GM19035 (cell line): ENCODE data around the gene CCDC137.

Source experiments
- ATAC-seq: cut with Tn5 transposase; IDR thresholded peaks from one replicate; pipeline ENCODE4 v1.9.1; 2021; ENCODE audit not compliant: unreplicated experiment

CCDC137 gene

GRCh38 chr17:81714412-81715106 lies 48.0 kb downstream of the CCDC137 start:
- ATAC-seq, result no peak

GRCh38 chr17:81715107-81715871 lies 48.8 kb downstream of the CCDC137 start:
- ATAC-seq, result no peak

- ATAC-seq, result no peak
These were observed 49.5 kb downstream of the CCDC137 start for GRCh38 chr17:81715872-81716673.

GRCh38 chr17:81716674-81716996 lies 50.1 kb downstream of the CCDC137 start:
- no peak for ATAC-seq

GRCh38 chr17:81717049-81717765 lies 50.7 kb downstream of the CCDC137 start:
- no peak for ATAC-seq

GRCh38 chr17:81717766-81718089 lies 51.2 kb downstream of the CCDC137 start:
- ATAC-seq, result no peak

GRCh38 chr17:81719410-81720266 lies 53.1 kb downstream of the CCDC137 start:
- no peak for ATAC-seq

GRCh38 chr17:81720267-81721071 lies 53.9 kb downstream of the CCDC137 start:
- ATAC-seq, result no peak

GRCh38 chr17:81722184-81723120 lies 55.9 kb downstream of the CCDC137 start:
- no peak for ATAC-seq
